OCI-M1 (cell line): ENCODE data around the gene CENPH.
"Not testable (repeated sequence)": the region's sequence is repeated elsewhere in the genome, so short reads cannot be mapped to it uniquely, and the experiment has no call there.

ENCODE experiments used
- DNase-seq: peaks from one replicate; lab custom pipeline; 2025; lab: John Stamatoyannopoulos, UW

The CENPH gene

GRCh38 chr5:69209602-69210001, 20.2 kb downstream of the CENPH start:
- no peak for DNase-seq

- no peak for DNase-seq
Measured at GRCh38 chr5:69211200-69211599, 21.8 kb downstream of the CENPH start.

GRCh38 chr5:69212022-69212421, 22.6 kb downstream of the CENPH start:
- no peak for DNase-seq

GRCh38 chr5:69213513-69214215, 24.3 kb downstream of the CENPH start:
- peak; percentile 28 for DNase-seq

- DNase-seq: peak; percentile 77
Measured at GRCh38 chr5:69217151-69217511, 27.7 kb downstream of the CENPH start.

- DNase-seq: peak; percentile 97
Measured at GRCh38 chr5:69217548-69218526, 28.5 kb downstream of the CENPH start.

GRCh38 chr5:69219939-69220338, 30.6 kb downstream of the CENPH start:
- DNase-seq: no peak

GRCh38 chr5:69220371-69220770, 31.0 kb downstream of the CENPH start:
- not testable (repeated sequence) for DNase-seq

- not testable (repeated sequence) for DNase-seq
Measured at GRCh38 chr5:69220833-69221232, 31.4 kb downstream of the CENPH start.

- DNase-seq: no peak
Measured at GRCh38 chr5:69224520-69224919, 35.1 kb downstream of the CENPH start.

GRCh38 chr5:69225860-69226259, 36.5 kb downstream of the CENPH start:
- DNase-seq: no peak

- no peak for DNase-seq
Measured at GRCh38 chr5:69230181-69230580, 40.8 kb downstream of the CENPH start.

GRCh38 chr5:69231281-69231680, 41.9 kb downstream of the CENPH start:
- no peak for DNase-seq

- DNase-seq: no peak
Measured at GRCh38 chr5:69231851-69232250, 42.5 kb downstream of the CENPH start.

- DNase-seq: peak; percentile 97
Measured at GRCh38 chr5:69234457-69235268, 45.3 kb downstream of the CENPH start, which contains the start of gene CDK7. CDK7 (plus strand) TSS chr5:69234886; CDS start chr5:69234976, 90 bp downstream.

GRCh38 chr5:69236733-69237132, 47.4 kb downstream of the CENPH start:
- DNase-seq: not testable (repeated sequence)

GRCh38 chr5:69237877-69238276, 48.5 kb downstream of the CENPH start:
- no peak for DNase-seq

GRCh38 chr5:69238760-69239251, 49.4 kb downstream of the CENPH start:
- no peak for DNase-seq

- DNase-seq: no peak
Measured at GRCh38 chr5:69242215-69242927, 53.0 kb downstream of the CENPH start.

GRCh38 chr5:69245031-69245430, 55.6 kb downstream of the CENPH start:
- no peak for DNase-seq

- DNase-seq: no peak
Measured at GRCh38 chr5:69248019-69248418, 58.6 kb downstream of the CENPH start.
